Thymus (tissue), 11 donors: Measurements from ENCODE around the gene SLPI. TPM values are rescaled to one million over a fixed set of nuclear protein-coding genes. Genes with fewer than 3 reads are reported as not detected.

Experiments
- DNase-seq, 9 donors: peaks; one replicate each; pipeline ENCODE4 v3.0.0-alpha.2; 2013; ENCODE audit warnings: low spot score in 9 of 9, low read depth in 6 of 9, missing footprints in 1 of 9
- H3K27ac ChIP-seq, 2 donors: one replicate each; pipeline ENCODE4 v1.5.1; 2013; ENCODE audit warnings: control low read depth in 1 of 2, low read depth in 1 of 2, low read length in 1 of 2, mild to moderate bottlenecking in 1 of 2, moderate library complexity in 1 of 2
- H3K27me3 ChIP-seq, 2 donors: one replicate each; pipeline ENCODE4 v1.5.1; 2013; ENCODE audit warnings: low read length in 1 of 2; ENCODE audit not compliant: control insufficient read depth in 2 of 2, insufficient read depth in 1 of 2
- H3K36me3 ChIP-seq, 2 donors: one replicate each; pipeline ENCODE4 v1.5.1; 2013; ENCODE audit warnings: low read length in 1 of 2, mild to moderate bottlenecking in 1 of 2, moderate library complexity in 1 of 2; ENCODE audit not compliant: control insufficient read depth in 2 of 2, insufficient read depth in 2 of 2
- H3K4me1 ChIP-seq, 2 donors: one replicate each; pipeline ENCODE4 v1.5.1; 2013; ENCODE audit warnings: low read length in 2 of 2; ENCODE audit not compliant: control insufficient read depth in 2 of 2, insufficient read depth in 2 of 2
- H3K4me3 ChIP-seq, 2 donors: one replicate each; pipeline ENCODE4 v1.5.1; 2013; ENCODE audit warnings: low read length in 2 of 2, control low read depth in 1 of 2, mild to moderate bottlenecking in 1 of 2
- H3K9me3 ChIP-seq, 2 donors: one replicate each; pipeline ENCODE4 v1.5.1; 2013; ENCODE audit warnings: low read length in 1 of 2, mild to moderate bottlenecking in 1 of 2; ENCODE audit not compliant: control insufficient read depth in 2 of 2, insufficient read depth in 1 of 2
- WGBS: extraction: QIAGEN DNeasy Blood & Tissue Kit; methylation state at CpG from one replicate; pipeline ENCODE4 v1.1.7; 2013; 5-methylcytosine and 5-hydroxymethylcytosine counted together
- polyA plus RNA-seq: library from polyadenylated mRNA; stranded (reverse); fragments of 200-250 nt; gene quantifications from one replicate; pipeline ENCODE4 v1.2.3, GENCODE V29; 2013
- total RNA-seq: library from RNA; stranded (reverse); fragments of 120-200 nt; gene quantifications from one replicate; pipeline ENCODE4 v1.2.4, GENCODE V29; 2013
- donor health status: healthy.

The SLPI gene
- total and polyA plus RNA-seq, 2 donors = 28.0 to 663 TPM

DNA sequence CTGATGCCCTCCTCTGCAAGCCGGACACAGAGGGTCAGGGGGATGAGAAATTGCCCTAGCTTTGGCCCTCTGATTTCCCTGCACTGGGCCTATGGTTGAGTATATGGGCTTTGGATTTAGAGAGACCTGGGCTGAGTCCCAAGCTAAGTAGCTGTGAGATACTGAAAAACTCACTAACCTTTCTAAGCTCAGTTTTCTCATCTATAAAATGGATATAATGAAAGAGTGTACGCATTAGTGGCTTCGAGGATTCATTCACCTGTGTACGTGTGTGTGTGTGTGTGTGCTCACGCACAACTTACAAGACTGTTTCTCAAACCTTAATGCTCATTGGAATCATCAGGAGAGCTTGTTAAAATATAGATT, 39.6 kb upstream of the SLPI start:
- no peak overlapping the region for H3K27ac ChIP-seq
- peaks cover 0 to 7% of the 10 kb centered on the region in 2 donors for H3K4me1 ChIP-seq
- H3K4me3 ChIP-seq = no peak overlapping the region
- H3K36me3 ChIP-seq = no peaks in the 10 kb centered on the region
- peaks cover 23 to 45% of the 10 kb centered on the region in 2 donors for H3K27me3 ChIP-seq
- WGBS = 61% methylated on average over 5 of the region's 5 CpGs
- H3K9me3 ChIP-seq = no peaks in the 10 kb centered on the region
- DNase-seq = no peak

DNA sequence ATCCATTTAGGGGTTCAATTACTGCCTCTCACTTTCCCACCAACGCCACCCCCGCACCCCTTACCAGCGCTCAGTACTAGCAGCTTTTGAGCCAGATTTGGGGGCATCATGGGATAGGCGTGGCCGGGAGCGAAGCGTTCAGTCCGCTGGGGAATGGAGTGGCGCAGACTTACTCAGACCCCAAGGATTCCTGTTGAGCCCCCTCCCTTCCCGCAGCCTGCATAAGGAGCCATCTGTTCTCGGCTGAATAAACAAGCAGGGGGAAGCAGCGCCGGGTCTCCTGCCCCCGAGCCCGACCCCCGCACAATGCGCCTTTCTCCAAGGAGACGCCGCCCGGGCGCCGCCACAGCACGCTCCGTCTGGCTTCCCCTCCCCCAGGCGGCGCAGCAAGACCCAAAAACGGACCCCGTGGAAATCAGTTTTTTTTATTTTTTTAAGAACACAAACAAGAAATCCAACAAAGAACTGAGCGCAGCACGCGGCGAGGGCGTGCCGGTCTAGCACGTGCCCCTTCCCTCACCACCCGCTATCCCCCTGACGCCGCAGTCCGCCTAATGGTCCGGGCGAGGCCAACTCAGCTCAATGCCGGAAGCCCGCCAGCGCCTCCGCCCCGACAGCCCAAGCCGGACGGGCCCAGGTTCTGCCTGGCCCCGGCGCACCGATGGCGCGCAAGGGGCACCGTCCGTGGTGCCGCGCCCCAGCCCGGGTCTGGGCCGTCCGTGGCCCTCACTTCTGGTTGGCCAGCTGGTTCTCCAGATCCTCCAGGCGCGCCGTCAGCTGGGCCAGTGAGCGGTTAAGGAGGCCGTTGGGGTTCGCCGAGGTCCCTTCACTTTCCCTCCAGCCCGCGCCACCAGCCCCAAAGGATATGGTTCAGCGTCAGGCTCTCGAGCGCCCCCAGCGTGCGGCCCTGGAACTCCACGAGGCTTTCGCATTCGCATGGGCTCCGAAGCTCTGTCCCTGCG, 39.0 kb upstream of the SLPI start:
- WGBS = 7% methylated on average over 79 of the region's 79 CpGs
- H3K27ac ChIP-seq = no peak overlapping the region
- peak in 5 of 9 donors; percentile 26 to 59 (median 36) for DNase-seq
- H3K9me3 ChIP-seq = no peaks in the 10 kb centered on the region
- peaks cover 0 to 7% of the 10 kb centered on the region in 2 donors for H3K4me1 ChIP-seq
- peaks cover 23 to 51% of the 10 kb centered on the region in 2 donors for H3K27me3 ChIP-seq
- H3K36me3 ChIP-seq = no peaks in the 10 kb centered on the region
- peak overlapping the region in 1 of 2 donors; percentile 28 for H3K4me3 ChIP-seq

DNA sequence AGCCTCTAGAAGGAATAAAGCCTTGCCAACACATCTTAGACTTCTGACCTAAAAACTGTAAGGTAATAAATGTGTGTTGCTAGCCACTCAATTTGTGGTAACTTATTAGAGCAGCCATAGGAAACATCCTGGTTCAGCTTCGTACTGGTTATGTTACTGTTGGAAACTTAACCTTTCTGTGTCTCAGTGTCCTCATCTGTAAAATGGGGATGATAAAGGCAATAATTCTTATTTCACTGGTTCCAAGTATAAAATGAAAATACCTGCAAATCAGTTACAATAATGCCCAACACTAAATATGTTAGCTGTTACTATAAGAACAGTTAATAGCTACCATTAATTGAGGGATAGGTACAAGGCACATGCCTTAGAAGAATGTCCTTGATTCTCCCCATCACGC, 38.0 kb upstream of the SLPI start:
- H3K9me3 ChIP-seq = no peaks in the 10 kb centered on the region
- H3K4me3 ChIP-seq = no peak overlapping the region
- peaks cover 20 to 50% of the 10 kb centered on the region in 2 donors for H3K27me3 ChIP-seq
- no peaks in the 10 kb centered on the region for H3K36me3 ChIP-seq
- H3K27ac ChIP-seq = no peak overlapping the region
- DNase-seq = no peak
- 89% methylated on average over 2 of the region's 2 CpGs for WGBS
- H3K4me1 ChIP-seq = peaks cover 0 to 7% of the 10 kb centered on the region in 2 donors

DNA sequence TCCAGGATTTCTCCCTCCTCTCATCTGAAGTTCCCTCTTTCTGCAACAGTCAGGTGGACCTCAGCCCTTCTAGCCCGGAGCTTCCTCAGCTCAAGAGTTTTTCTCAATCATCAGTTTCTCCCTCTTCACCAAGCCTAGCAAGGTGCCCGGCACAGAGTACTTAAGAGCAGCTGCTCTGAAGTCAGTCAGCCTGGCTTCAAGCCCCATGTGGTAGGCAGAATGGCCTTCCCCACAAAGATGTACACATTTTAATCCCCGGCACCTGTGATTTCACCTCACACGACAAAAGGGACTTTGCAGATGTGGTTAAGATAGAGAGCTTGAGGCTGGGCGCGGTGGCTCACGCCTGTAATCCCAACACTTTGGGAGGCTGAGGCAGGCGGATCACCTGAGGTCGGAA, 37.2 kb upstream of the SLPI start:
- no peak overlapping the region for H3K27ac ChIP-seq
- DNase-seq = no peak
- H3K27me3 ChIP-seq = peaks cover 20 to 50% of the 10 kb centered on the region in 2 donors
- no peaks in the 10 kb centered on the region for H3K9me3 ChIP-seq
- 84% methylated on average over 9 of the region's 9 CpGs for WGBS
- H3K36me3 ChIP-seq = no peaks in the 10 kb centered on the region
- peaks cover 0 to 7% of the 10 kb centered on the region in 2 donors for H3K4me1 ChIP-seq
- H3K4me3 ChIP-seq = no peak overlapping the region

- H3K27ac ChIP-seq = no peak overlapping the region
- WGBS = 28% methylated on average over 8 of the region's 8 CpGs
- peaks cover 20 to 50% of the 10 kb centered on the region in 2 donors for H3K27me3 ChIP-seq
- no peak overlapping the region for H3K4me3 ChIP-seq
- DNase-seq = peak in 7 of 9 donors; percentile 15 to 62 (median 35)
- no peaks in the 10 kb centered on the region for H3K9me3 ChIP-seq
- no peaks in the 10 kb centered on the region for H3K36me3 ChIP-seq
- H3K4me1 ChIP-seq = peaks cover 0 to 7% of the 10 kb centered on the region in 2 donors
Observed at GRCh38 chr20:45290677-45291355, 36.5 kb upstream of the SLPI start.

DNA sequence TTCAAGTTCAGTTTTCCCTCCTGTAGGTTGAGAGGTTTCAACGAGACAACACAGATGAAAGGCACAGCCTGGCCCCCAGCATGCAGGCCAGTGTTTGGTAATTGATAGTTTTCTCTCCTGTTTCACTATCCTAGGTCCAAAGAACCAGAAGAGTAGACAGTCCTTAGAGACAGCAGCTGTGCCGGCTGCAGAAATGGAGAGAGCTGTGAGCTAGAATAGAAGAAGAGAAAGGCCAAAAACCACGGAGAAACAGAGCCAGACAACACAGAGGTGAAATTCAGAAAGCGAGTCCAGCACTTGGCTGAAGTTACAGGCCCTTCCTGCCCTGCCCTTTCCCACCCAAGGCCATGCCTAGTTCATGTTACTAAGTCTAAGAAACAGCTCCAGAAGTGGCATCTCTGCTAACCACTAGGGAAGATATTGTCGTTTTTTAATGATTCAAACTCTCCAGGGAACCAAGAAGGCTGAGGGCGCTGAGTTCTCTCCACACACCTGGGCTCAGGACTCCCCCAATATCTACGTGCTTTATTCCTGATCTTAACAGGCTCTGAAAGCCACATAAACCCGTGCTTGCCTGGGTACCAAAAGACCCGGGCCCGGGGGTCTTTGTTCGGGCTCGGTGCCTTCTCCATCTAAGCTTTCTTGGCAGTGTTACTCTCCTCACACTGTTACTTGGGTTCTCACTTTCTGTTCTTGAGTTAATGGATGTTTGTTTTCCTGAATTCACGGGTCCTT, 35.7 kb upstream of the SLPI start:
- Histone ChIP-seq H3K27me3 (peaks cover 20 to 50% of the 10 kb centered on the region in 2 donors), H3K9me3 (no peaks in the 10 kb centered on the region), H3K4me3 (no peak overlapping the region), H3K4me1 (peaks cover 0 to 7% of the 10 kb centered on the region in 2 donors), H3K27ac (no peak overlapping the region), H3K36me3 (no peaks in the 10 kb centered on the region)
- 89% methylated on average over 13 of the region's 13 CpGs for WGBS
- DNase-seq = no peak

- no peak overlapping the region for H3K4me3 ChIP-seq
- peaks cover 0 to 7% of the 10 kb centered on the region in 2 donors for H3K4me1 ChIP-seq
- no peaks in the 10 kb centered on the region for H3K36me3 ChIP-seq
- DNase-seq = no peak
- 94% methylated on average over 5 of the region's 5 CpGs for WGBS
- H3K27me3 ChIP-seq = peaks cover 18 to 42% of the 10 kb centered on the region in 2 donors
- no peaks in the 10 kb centered on the region for H3K9me3 ChIP-seq
- no peak overlapping the region for H3K27ac ChIP-seq
Observed at GRCh38 chr20:45288860-45289259, 34.5 kb upstream of the SLPI start.

GRCh38 chr20:45288376-45288775, 34.0 kb upstream of the SLPI start:
- Histone ChIP-seq H3K27me3 (peaks cover 14 to 38% of the 10 kb centered on the region in 2 donors), H3K4me1 (peaks cover 0 to 4% of the 10 kb centered on the region in 2 donors), H3K27ac (no peak overlapping the region), H3K36me3 (no peaks in the 10 kb centered on the region), H3K9me3 (no peaks in the 10 kb centered on the region), H3K4me3 (no peak overlapping the region)
- no peak for DNase-seq
- 94% methylated on average over 4 of the region's 4 CpGs for WGBS
